ENCODE results near the gene JAGN1.
"Not testable (repeated sequence)": the region's sequence is repeated elsewhere in the genome, so short reads cannot be mapped to it uniquely, and the experiment has no call there.

Gene JAGN1

DNA sequence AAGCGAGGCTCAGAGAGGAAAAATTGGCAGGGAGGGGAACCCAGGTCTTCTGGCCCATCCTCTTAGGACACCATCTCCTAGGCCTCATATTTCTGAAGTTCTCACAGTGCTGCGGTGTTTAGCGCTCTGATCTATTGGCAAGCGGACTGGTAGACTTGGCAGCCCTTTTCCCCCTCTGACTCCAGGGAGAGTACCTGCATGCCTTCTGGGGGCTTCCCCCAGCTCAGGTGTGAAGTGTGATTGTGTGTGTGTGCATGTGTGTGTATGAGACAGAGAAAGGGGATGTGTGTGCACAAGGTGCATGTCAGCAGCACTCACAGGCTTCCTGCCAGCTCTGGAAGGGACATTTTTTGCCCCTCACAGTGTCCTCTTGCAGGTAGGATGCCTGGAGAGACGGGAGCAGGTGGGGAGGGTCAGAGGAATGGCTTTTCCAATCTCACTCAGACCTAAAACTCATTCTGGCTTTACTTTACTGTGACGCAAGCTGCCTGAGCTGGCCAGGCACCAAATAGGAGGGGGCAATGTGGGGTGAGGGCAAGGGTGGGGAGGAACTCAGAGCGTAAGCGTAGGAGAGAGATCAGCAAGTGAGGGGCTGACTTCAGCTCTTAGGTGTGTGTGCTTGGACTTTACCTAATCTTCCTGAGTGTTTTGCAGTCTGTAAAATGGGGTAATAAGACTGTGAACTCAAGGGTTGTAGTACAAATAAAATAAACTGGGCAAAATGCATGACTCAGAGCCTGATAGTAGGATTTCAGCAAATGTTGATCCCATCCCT is 8.2 kb downstream of the JAGN1 start:
- no peak for DNase-seq (ENCODE audit: low read depth)

DNA sequence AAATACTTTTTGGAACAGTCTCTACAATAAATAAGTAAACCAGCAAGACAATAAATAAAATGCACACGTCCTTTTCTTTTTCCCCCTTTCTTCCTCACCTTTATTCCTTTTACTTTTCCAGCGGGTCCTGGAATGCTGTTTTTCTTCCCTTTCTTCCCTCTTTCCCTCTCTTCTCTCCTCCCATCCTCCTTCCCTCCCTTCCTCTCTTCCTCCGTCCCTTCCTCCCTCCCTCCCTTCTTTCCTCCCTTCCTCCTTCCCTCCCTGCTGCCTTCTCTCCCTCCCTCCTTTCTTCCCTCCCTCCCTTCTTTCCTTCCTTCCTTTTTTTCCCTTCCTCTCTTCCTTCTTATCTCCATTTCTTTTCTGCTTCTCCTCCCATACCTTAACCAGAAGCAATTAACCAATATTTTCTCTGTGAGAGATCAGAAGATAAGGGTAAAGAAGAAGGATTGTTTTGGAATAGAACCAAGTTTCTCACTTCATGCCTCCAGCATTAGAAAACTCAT is 8.9 kb downstream of the JAGN1 start:
- no peak for DNase-seq (ENCODE audit: low read depth)

DNA sequence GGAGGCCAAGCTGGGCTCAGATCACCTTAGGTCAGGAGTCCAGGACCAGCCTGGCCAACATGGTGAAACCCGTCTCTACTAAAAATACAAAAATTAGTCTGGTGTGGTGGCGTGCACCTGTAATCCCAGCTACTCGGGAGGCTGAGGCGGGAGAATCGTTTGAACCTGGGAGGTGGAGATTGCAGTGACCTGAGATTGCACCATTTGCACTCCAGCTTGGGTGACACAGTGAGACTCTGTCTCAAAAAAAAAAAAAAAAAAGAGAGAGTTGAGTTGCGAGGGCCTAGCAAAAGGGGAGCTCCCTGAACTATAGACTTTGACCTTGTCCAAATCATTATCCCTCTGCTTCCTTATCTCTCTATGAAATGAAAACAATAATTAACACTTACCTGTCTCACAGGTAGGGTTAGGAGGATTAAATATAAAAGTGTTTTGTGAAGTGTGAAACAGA is 10.6 kb downstream of the JAGN1 start:
- DNase-seq (ENCODE audit: low read depth) = not testable (repeated sequence)

DNA sequence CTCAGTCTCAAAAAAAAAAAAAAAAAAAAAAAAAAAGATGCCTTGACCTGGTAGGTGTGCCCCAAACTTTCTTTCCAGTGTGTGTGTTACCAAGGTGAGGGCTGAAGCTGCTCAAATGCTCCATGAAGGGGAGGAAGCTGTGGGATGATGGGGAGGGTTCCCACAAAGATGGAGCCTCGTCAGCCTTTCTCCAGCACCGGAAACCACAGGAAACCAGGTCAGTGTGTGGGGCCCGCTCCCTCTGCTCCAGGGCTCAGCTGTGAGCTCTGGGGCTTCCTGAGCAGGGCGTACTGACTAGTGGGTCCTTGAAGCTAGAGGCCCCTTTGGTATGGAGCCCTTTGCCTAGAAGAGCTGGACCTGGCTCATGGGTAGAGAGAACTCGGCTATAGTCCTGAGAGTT is 11.6 kb downstream of the JAGN1 start:
- no peak for DNase-seq (ENCODE audit: low read depth)

DNA sequence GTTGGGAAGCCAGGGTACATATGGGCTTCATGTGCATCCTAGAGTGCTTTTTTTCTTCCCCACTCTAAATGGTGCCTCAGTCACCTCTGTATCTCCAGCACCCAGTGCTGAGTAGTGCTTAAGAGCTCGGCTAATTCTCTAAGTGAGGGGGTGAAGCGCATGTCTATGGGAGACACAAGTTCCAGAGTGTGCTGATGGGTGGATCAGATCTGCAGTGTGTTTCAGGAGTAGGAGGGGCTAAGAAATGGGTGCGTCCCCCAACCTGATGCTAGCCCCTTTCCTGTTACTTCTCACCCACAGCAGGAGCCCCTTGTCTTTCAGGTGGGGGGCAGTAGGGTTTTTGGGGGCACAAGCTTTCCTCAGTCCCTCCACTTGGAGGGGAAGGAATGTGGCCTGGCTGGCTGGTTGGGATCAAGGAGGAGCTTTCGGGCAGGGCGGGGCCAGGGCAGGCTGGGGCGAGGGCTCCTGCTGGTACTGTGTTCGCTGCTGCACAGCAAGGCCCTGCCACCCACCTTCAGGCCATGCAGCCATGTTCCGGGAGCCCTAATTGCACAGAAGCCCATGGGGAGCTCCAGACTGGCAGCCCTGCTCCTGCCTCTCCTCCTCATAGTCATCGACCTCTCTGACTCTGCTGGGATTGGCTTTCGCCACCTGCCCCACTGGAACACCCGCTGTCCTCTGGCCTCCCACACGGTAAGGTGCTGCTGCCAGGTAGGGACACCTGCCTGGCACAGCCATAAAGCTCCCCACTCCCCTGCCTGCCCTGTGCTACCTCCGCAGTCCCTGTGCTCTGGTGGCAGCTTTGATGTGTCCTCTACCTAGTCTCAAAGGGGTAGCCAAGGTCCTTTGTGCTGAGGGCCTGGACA is 12.2 kb downstream of the JAGN1 start, which contains the start of gene IL17RE:
Gene IL17RE, plus strand, starts transcription at position 477 of the 866 bp plus-strand sequence. Its CDS starts 85 bp downstream, at position 562.
- DNase-seq (ENCODE audit: low read depth) = no peak

DNA sequence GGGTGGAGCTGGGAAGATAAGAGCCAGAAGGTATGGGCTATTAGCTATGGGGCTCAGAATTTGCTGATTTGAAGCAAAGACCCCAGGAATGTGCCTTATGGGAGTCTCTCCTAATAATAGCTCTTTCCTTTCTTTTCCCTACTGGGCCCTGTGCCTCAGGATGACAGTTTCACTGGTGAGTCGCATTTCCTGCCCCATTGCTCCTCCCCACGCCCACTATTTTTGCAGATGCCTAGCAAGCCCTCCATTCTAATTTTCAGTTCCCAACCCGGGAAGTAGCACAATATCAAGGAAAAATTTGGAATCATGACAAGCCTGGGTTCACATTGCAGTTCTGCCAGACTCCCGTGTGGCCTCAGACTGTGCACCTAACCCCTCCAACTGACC is 12.8 kb downstream of the JAGN1 start:
- no peak for DNase-seq (ENCODE audit: low read depth)

DNA sequence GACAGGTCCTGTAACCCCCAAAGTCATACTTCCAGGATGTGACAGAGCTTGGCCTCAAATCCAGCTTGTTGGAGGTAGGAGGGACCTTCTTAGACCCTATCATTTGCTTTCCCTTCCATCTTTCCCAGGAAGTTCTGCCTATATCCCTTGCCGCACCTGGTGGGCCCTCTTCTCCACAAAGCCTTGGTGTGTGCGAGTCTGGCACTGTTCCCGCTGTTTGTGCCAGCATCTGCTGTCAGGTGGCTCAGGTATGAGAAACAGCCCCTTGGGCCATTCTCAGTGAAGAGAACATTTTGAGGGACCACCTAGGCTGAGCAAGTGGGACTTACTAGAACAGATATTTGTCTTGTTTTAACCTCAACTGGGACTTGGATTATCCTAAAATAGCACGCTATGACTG is 13.5 kb downstream of the JAGN1 start:
- no peak for DNase-seq (ENCODE audit: low read depth)

DNA sequence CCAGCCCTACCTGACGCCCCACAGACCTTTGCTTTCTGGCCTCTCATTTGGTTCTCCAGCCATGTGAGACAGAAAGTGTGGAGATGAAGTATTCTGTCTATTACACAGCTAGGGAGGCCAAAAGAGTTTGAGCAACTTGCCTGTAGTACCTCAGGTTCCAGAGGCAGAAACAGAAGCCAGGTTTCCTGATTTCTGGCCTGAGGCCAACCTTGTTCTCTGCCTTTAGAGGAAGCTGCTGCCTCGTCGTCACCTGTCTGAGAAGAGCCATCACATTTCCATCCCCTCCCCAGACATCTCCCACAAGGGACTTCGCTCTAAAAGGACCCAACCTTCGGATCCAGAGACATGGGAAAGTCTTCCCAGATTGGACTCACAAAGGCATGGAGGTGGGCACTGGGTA is 16.1 kb downstream of the JAGN1 start:
- no peak for DNase-seq (ENCODE audit: low read depth)

DNA sequence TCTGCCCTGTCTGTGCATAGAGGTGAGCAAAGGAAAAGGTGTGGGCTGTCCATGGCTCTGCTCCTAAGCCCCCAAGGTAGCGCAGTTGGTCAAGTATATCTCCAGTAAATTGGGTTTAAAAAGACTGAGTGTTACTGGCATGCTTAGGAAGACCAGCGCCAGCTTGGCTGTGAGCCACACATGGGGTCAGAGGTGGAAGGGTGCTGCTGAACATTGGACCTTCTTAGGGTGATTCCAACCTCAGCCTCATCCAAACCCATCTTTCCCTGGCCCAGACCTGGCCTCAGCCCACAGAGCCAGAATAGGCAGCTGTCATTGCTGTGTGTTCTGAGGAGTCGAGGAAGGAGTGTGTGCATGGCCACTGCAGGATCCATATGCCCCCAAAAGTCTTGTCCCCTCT is 17.9 kb downstream of the JAGN1 start:
- no peak for DNase-seq (ENCODE audit: low read depth)

DNA sequence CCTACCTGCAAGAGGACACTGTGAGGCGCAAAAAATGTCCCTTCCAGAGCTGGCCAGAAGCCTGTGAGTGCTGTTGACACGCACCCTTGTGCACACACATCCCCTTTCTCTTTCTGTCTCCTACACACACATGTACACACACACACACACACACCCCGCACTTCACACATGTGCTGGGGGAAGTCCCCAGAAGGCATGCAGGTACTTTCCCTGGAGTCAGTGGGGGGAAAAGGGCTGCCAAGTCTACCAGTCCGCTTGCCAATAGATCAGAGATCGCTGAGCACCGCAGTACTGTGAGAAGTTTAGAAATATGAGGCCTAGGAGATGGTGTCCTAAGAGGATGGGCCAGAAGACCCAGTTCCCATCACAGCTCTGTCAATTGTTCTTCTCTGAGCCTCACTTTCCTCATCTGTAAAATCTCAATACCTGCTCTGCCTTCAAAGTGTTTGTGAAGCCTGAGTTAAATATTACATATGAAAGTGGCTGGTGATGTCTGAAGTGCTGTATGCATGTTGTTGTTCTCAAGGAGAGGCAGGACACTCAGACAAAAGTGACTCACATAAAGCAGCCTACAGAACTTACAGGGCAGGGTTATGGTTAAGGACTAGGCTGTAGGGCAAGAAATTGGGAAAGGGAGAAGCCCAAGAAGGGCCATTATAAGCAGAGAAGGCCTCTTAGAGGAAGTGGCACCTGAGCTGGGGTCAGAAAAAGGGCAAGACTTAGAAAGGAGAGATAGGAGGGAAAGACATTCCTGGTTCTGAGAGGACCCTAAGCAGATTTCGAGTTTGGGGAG is 19.0 kb downstream of the JAGN1 start:
- DNase-seq (ENCODE audit: low read depth) = no peak

DNA sequence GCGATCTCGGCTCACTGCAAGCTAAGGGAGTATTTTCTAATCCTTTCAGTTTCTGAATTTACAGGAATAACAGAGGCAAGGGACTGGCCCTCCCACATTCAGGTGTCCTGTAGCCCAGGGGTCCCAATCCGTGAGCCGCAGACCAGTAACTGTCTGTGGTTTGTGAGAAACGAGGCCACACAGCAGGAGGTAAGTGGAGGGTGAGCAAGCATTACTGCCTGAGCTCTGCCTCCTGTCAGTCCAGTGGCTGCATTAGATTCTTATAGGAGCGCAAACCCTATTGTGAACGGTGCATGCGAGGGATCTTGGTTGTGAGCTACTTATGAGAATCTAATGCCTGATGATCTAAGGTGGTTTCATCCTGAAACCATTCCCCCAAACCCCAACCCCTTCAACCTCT is 21.5 kb downstream of the JAGN1 start:
- no peak for DNase-seq (ENCODE audit: low read depth)

DNA sequence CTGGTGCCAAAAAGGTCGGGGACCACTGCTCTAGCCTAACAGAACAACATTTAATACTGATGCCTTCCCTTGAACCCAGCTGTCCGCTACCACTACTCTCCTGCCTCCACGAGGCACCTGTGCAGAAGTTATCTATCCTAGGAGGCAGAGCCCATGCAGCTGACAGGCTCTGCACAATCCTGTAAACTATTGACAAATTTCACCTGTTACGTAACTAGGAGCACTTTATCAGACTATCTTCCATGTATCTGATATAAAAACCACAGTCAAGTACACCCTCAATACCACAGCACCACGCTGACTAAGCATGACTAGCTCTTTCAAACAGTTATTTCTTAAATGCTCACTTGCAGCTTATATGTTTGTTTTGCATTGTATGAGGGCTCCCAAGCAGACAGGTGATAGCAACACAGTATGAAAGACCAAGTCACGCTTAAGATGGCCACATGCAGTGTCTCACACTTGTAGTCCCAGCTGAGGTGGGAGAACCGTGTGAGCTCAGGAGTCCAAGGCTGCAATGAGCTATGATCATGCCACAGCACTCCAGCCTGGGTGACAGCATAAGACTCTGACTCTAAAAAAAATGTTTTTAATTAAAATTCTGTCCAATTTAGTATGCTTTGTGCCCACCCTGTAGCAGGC is 22.0 kb downstream of the JAGN1 start:
- DNase-seq (ENCODE audit: low read depth) = no peak

DNA sequence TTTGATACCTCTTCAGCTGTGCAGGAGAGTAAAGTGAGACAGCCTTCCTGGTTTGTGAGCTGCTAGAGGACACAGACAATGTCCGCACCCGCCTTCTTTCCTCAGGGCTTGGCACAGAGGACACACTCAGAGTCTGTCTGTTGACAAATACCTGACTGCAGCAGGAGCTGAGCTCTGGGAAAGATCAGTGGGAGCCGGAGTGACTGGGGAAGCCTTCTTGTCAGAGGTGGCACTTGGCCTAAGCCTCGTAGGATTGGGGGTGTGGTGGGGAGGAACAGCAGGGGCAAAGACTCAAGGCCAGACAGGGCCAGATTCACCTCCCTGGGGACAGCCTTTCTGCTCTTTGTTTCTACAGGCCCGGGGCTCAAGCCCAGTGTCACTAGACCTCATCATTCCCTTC is 23.2 kb downstream of the JAGN1 start:
- no peak for DNase-seq (ENCODE audit: low read depth)

DNA sequence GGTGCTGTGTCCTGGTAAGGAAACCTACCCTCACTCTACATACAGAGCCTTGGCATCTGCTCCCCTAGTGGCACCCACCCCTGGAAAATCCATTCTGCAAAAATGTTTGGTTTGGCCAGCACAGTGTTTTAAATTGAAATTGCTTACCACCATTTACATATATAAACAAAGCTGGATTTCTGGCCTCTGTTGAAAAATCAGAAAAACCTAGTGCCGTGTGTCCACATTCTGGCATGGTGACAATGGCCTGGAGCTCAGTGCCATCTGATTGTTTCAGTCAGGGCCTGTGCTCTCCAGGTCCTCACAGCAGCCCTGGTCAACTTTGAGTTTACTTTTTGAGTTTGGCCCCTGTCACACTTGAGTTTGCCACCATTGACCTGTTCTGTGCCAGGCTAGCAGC is 23.6 kb downstream of the JAGN1 start:
- DNase-seq (ENCODE audit: low read depth) = no peak

DNA sequence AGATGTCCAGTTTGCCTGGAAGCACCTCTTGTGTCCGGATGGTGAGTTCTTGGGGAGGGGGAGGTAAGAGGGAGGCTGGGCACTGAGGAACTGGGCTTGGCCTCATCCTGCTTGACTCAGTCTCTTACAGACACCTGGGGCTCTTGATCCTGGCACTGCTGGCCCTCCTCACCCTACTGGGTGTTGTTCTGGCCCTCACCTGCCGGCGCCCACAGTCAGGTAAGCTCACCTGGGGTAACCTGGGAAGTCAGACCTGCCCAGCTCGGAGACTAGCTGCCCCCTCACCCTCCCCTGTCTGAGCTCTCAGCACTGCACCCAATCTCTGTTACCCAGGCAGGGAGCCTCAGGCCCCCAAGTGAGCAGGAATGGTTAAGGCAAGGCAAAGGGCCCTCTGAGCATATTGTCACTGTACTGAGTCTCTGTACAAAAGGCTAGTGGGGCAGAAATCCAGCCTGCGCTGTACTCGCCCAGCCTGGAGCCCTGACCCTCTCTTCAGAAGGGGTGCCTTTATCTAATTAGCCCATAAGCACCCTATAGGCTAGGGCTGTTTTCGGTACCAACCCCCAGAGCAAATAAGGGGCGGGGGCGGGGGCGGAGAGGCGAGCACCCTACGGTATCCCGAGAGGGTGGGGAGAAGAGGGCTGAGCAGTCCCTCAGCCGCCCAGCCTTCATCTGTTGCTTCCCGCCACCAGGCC is 24.3 kb downstream of the JAGN1 start:
- no peak for DNase-seq (ENCODE audit: low read depth)

DNA sequence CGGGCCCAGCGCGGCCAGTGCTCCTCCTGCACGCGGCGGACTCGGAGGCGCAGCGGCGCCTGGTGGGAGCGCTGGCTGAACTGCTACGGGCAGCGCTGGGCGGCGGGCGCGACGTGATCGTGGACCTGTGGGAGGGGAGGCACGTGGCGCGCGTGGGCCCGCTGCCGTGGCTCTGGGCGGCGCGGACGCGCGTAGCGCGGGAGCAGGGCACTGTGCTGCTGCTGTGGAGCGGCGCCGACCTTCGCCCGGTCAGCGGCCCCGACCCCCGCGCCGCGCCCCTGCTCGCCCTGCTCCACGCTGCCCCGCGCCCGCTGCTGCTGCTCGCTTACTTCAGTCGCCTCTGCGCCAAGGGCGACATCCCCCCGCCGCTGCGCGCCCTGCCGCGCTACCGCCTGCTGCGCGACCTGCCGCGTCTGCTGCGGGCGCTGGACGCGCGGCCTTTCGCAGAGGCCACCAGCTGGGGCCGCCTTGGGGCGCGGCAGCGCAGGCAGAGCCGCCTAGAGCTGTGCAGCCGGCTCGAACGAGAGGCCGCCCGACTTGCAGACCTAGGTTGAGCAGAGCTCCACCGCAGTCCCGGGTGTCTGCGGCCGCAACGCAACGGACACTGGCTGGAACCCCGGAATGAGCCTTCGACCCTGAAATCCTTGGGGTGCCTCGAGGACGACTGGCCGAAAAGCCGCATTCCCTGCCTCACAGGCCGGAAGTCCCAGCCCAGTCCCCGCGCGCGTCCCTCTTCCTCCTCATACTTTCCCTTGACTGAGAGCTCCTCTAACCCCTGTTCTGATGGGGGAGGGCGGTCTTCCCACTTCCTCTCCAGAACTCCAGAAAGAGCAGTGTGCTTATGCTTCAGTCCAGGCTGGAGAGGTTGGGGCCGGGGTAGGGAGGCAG is 25.1 kb downstream of the JAGN1 start:
- no peak for DNase-seq (ENCODE audit: low read depth)

DNA sequence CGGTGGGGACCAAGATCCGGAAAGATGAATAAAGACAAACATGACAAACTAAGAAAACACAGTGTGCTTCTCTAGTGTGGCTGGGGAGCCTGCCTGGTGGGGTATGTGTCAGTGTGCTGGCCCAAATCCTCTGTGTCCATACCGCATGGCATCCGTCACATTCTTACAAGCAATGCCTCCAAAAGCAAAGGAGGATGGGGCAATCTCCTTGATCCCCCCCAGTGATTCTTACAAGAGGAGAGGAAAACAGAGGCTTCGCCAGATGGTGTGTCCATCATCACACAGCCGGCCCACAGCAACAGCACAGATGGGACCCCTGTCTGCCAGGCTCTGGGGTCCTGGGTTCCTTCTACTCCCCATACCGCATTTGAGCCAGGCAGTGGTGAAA is 25.9 kb downstream of the JAGN1 start:
- DNase-seq (ENCODE audit: low read depth) = no peak

DNA sequence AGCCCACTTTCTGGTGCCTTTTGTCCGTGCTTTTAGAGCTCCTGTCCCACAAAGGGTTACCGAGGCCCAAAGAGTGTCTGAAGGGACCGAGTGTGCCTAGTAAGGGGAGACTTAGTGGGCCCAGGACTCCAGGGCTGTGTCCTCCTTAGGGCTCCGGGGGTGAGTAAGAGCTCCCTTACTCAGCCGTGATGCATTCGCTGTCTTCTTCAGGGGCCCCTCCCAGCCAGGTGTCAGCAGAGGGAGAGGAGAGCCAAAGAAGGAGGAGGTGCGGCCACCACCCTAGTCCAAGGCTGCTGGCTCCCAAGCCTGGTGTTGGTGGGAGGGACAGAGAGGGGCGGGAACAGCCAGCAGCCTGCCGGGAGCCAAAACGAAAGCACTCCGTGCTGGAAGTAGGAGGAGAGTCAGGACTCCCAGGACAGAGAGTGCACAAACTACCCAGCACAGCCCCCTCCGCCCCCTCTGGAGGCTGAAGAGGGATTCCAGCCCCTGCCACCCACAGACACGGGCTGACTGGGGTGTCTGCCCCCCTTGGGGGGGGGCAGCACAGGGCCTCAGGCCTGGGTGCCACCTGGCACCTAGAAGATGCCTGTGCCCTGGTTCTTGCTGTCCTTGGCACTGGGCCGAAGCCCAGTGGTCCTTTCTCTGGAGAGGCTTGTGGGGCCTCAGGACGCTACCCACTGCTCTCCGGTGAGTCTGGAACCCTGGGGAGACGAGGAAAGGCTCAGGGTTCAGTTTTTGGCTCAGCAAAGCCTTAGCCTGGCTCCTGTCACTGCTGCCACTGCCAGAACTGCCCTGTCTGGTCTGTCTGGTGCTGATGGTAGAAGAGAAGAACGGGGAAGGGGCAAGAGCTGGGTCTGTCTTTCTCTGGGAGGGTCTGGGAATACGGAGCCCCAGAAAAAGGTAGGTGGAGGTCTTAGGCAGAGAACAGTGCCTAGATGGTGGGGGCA is 26.6 kb downstream of the JAGN1 start, which contains the start of gene IL17RC:
Gene IL17RC, plus strand, starts transcription at position 365 of the 947 bp plus-strand sequence. Its CDS starts 218 bp downstream, at position 583.
- DNase-seq (ENCODE audit: low read depth) = no peak

DNA sequence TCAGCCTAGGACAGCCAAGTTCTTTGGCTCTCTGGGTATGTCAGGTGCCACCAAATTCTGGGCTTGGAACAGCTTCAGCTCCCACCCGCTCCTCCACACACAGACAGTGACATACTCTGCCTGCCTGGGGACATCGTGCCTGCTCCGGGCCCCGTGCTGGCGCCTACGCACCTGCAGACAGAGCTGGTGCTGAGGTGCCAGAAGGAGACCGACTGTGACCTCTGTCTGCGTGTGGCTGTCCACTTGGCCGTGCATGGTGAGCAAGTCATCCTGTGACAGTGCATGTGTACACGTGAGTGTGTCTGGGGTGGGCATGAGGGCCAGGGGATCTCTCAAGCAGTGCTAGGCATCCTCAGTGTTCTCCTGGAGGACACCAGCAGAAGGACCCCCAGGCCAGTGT is 27.4 kb downstream of the JAGN1 start:
- no peak for DNase-seq (ENCODE audit: low read depth)
